Stimulated activated CD4-positive, alpha-beta T cell treated with anti-CD3 and anti-CD28 coated beads, TNF-alpha, amount 100 ng/mL, for 48 hours (primary cell): ENCODE data around the gene KLHL29.
"Not testable (repeated sequence)": the region's sequence is repeated elsewhere in the genome, so short reads cannot be mapped to it uniquely, and the experiment has no call there.

Experiments
- DNase-seq, 3 donors: peaks; one replicate each; pipeline ENCODE4 v3.0.0-alpha.2; 2020; ENCODE audit warnings: low read depth in 3 of 3

The KLHL29 gene

GRCh38 chr2:23712756-23713151, 327.8 kb downstream of the KLHL29 start:
- no peak for DNase-seq

- no peak for DNase-seq
These were observed 328.4 kb downstream of the KLHL29 start for GRCh38 chr2:23713351-23713750.

- no peak for DNase-seq
These were observed 334.1 kb downstream of the KLHL29 start for GRCh38 chr2:23718931-23719700.

GRCh38 chr2:23719716-23720115, 334.7 kb downstream of the KLHL29 start:
- no peak for DNase-seq

GRCh38 chr2:23720705-23721453, 335.9 kb downstream of the KLHL29 start:
- DNase-seq: no peak

GRCh38 chr2:23721454-23721826, 336.5 kb downstream of the KLHL29 start:
- DNase-seq: no peak

- no peak for DNase-seq
These were observed 337.3 kb downstream of the KLHL29 start for GRCh38 chr2:23722255-23722654.

GRCh38 chr2:23723029-23723428, 338.1 kb downstream of the KLHL29 start:
- not testable (repeated sequence) for DNase-seq

GRCh38 chr2:23734416-23734815, 349.4 kb downstream of the KLHL29 start:
- no peak for DNase-seq

GRCh38 chr2:23736783-23737182, 351.8 kb downstream of the KLHL29 start:
- not testable (repeated sequence) for DNase-seq

- no peak for DNase-seq
These were observed 360.2 kb downstream of the KLHL29 start for GRCh38 chr2:23745068-23745725.

- no peak for DNase-seq
These were observed 360.7 kb downstream of the KLHL29 start for GRCh38 chr2:23745726-23746105.

- DNase-seq: no peak
These were observed 361.3 kb downstream of the KLHL29 start for GRCh38 chr2:23746141-23746863.

GRCh38 chr2:23751747-23752265, 366.8 kb downstream of the KLHL29 start:
- DNase-seq: no peak

GRCh38 chr2:23753291-23754010, 368.5 kb downstream of the KLHL29 start:
- DNase-seq: no peak

GRCh38 chr2:23754970-23755369, 370.0 kb downstream of the KLHL29 start:
- DNase-seq: no peak

- no peak for DNase-seq
These were observed 371.8 kb downstream of the KLHL29 start for GRCh38 chr2:23756593-23757292.

GRCh38 chr2:23757686-23758433, 372.9 kb downstream of the KLHL29 start:
- no peak for DNase-seq
